Activated CD4-positive, alpha-beta memory T cell treated with anti-CD3 and anti-CD28 coated beads for 36 hours (primary cell): Measurements from ENCODE around the gene KIF26B. TPM values are rescaled to one million over a fixed set of nuclear protein-coding genes. Genes with fewer than 3 reads are reported as not detected.
"Not testable (repeated sequence)": the region's sequence is repeated elsewhere in the genome, so short reads cannot be mapped to it uniquely, and the experiment has no call there.

Source experiments
- CTCF ChIA-PET: fragments of 350-600 bp; sonication (Branson Sonifier 250); formaldehyde crosslinking; loops from one replicate; lab custom pipeline; 2021; ENCODE audit warnings: antibody characterized with exemption, inconsistent platforms; lab: Charles Lee
- POLR2A ChIA-PET: fragments of 350-600 bp; sonication (Branson Sonifier 250); formaldehyde crosslinking; loops from one replicate; lab custom pipeline; 2021; ENCODE audit warnings: antibody characterized with exemption; lab: Charles Lee
- DNase-seq: peaks from one replicate; pipeline ENCODE4 v3.0.0-alpha.2; 2020
- H3K27ac Mint-ChIP-seq: one replicate; pipeline ENCODE4 v1.8.0; 2021; ENCODE audit warnings: mixed read lengths
- H3K27me3 Mint-ChIP-seq: one replicate; pipeline ENCODE4 v1.8.0; 2021; ENCODE audit warnings: mixed read lengths
- H3K36me3 Mint-ChIP-seq: one replicate; pipeline ENCODE4 v1.8.0; 2021; ENCODE audit warnings: mixed read lengths
- H3K4me1 Mint-ChIP-seq: one replicate; pipeline ENCODE4 v1.8.0; 2021; ENCODE audit warnings: low read depth, mixed read lengths
- H3K4me3 Mint-ChIP-seq: one replicate; pipeline ENCODE4 v1.8.0; 2021; ENCODE audit warnings: mild to moderate bottlenecking, mixed read lengths
- H3K9me3 Mint-ChIP-seq: one replicate; pipeline ENCODE4 v1.8.0; 2021; ENCODE audit warnings: mixed read lengths
- intact Hi-C: fragments of 100-400 bp; cut with micrococcal nuclease; formaldehyde crosslinking; loops from one replicate; pipeline ENCODE4 v1.15.1; 2023
- total RNA-seq, 2 experiments: library from RNA; stranded (reverse); gene quantifications; one replicate each; pipeline ENCODE4 v1.2.3, GENCODE V29; 2021

Gene KIF26B
- total RNA-seq, 2 experiments from 2014 or later = not detected

DNA sequence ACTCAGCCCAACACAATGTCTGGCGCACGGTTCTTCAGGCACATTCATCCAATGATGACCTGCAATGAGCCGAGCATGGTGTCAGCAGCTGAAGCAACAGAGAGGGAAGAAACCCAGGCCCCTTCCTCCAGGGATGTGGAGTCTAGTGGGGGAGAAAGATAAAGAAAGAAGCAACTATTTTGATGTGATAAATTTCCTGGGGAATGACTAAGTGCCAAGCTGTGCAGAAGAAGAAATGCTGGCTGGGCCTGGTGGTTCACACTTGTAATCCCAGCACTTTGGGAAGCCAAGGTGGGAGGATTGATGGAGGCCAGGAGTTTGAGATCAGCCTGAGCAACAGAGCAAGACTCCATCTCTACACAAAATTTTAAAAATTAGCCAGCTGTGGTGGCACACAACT is 561.8 kb downstream of the KIF26B start:
- ChIA-PET CTCF (no interaction called here), POLR2A (no interaction called here)
- no peak for DNase-seq
- no peaks in the 10 kb centered on the region for H3K27me3 Mint-ChIP-seq
- H3K9me3 Mint-ChIP-seq = peaks cover 3% of the 10 kb centered on the region
- intact Hi-C loops = no loop called here
- no peak overlapping the region for H3K4me3 Mint-ChIP-seq
- H3K36me3 Mint-ChIP-seq = no peaks in the 10 kb centered on the region
- no peak overlapping the region for H3K27ac Mint-ChIP-seq
- no peaks in the 10 kb centered on the region for H3K4me1 Mint-ChIP-seq

- CTCF ChIA-PET = no interaction called here
- no peak for DNase-seq
- Mint-ChIP-seq H3K4me3 (no peak overlapping the region), H3K9me3 (peaks cover 3% of the 10 kb centered on the region), H3K27ac (no peak overlapping the region), H3K4me1 (no peaks in the 10 kb centered on the region), H3K27me3 (no peaks in the 10 kb centered on the region), H3K36me3 (no peaks in the 10 kb centered on the region)
- POLR2A ChIA-PET = no interaction called here
- intact Hi-C loops = no loop called here
Measured at GRCh38 chr1:245717611-245718010, 562.8 kb downstream of the KIF26B start.

DNA sequence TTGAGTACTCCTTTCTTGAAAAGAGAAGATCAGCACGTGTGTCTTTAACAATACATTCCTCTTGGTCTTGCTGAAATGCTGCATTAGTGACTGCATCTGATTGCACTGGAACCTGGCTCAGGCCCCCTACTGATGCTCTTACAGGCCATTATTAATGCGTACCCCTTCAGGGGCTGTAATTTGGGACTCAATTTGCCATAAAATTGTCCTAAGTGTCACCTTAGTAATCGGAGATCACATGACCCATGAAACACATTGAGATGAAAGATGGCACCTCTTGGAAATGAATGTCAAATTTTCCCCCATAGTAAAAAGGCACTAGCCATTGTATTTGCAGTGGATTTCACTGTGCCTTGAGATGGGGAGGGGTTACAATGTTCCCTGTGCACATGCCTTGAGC is 563.3 kb downstream of the KIF26B start:
- intact Hi-C loops = no loop called here
- CTCF ChIA-PET = no interaction called here
- DNase-seq = no peak
- no peaks in the 10 kb centered on the region for H3K36me3 Mint-ChIP-seq
- no peaks in the 10 kb centered on the region for H3K27me3 Mint-ChIP-seq
- peaks cover 3% of the 10 kb centered on the region for H3K9me3 Mint-ChIP-seq
- no peaks in the 10 kb centered on the region for H3K4me1 Mint-ChIP-seq
- H3K4me3 Mint-ChIP-seq = no peak overlapping the region
- POLR2A ChIA-PET = no interaction called here
- H3K27ac Mint-ChIP-seq = no peak overlapping the region

- no peaks in the 10 kb centered on the region for H3K27me3 Mint-ChIP-seq
Measured at GRCh38 chr1:245718951-245719350, 564.2 kb downstream of the KIF26B start.

DNA sequence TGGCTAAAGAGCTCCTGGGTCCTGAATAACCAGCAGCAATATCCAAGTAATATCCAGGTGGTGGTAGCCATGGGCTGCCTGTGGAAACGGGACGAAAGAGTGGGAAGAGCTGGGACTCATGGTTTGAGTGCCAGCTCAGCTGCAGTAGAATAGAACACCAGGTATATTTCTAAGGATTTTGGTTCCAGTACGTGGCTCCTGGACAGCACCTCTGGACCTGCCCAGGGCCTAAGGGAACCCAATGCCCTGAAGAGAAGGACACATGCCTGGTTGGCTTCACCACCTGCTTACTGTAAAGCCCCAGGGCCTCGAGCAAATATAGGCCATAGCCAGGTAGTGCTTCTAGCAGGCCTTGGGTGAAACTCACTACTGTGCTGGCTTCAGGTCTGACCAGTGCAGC is 566.7 kb downstream of the KIF26B start:
- Mint-ChIP-seq H3K4me3 (no peak overlapping the region), H3K27ac (no peak overlapping the region), H3K27me3 (no peaks in the 10 kb centered on the region), H3K9me3 (peaks cover 22% of the 10 kb centered on the region), H3K36me3 (peaks cover 7% of the 10 kb centered on the region), H3K4me1 (no peaks in the 10 kb centered on the region)
- no peak for DNase-seq
- intact Hi-C loops = no loop called here
- CTCF ChIA-PET = no interaction called here
- POLR2A ChIA-PET = no interaction called here

More at GRCh38 chr1:245718951-245719350, 564.2 kb downstream of the KIF26B start:
- intact Hi-C loops = no loop called here
- ChIA-PET CTCF (no interaction called here), POLR2A (no interaction called here)
- no peaks in the 10 kb centered on the region for H3K4me1 Mint-ChIP-seq
- no peak overlapping the region for H3K27ac Mint-ChIP-seq
- H3K36me3 Mint-ChIP-seq = peaks cover 1% of the 10 kb centered on the region
- H3K9me3 Mint-ChIP-seq = peaks cover 6% of the 10 kb centered on the region
- no peak for DNase-seq
- H3K4me3 Mint-ChIP-seq = no peak overlapping the region

DNA sequence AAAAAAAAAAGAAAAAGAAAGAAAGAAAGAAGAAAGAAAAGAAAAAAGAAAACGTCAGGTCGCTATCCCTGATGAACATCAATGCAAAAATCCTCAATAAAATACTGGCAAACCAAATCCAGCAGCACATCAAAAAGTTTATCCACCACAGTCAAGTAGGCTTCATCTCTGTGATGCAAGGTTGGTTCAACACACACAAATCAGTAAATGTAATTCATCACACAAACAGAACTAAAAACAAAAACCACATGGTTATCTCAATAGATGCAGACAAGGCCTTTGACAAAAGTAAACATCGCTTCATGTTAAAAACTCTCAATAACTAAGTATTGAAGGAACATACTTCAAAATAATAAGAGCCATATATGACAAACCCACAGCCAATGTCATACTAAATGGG is 573.2 kb downstream of the KIF26B start:
- H3K4me3 Mint-ChIP-seq, intact Hi-C loops, H3K27ac Mint-ChIP-seq, H3K27me3 Mint-ChIP-seq, H3K4me1 Mint-ChIP-seq, CTCF ChIA-PET, DNase-seq, POLR2A ChIA-PET: not testable (repeated sequence)
- peaks cover 71% of the 10 kb centered on the region for H3K9me3 Mint-ChIP-seq
- peaks cover 27% of the 10 kb centered on the region for H3K36me3 Mint-ChIP-seq

DNA sequence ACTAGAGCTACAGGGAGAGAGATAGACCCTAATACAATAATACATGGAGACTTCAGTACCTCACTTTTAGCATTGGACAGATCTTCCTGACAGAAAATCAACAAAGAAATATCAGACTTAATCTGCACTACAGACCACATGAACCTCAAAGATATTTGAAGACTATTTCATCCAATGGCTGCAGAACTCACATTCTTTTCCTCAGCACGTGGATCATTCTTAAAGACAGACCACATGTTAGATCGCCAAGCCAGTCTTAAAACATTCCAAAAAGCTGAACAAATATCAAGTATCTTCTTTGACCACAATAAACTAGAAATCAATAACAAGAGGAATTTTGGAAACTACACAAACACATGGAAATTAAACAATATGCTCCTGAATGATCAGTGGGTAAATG is 576.0 kb downstream of the KIF26B start:
- no peak overlapping the region for H3K4me3 Mint-ChIP-seq
- intact Hi-C loops = no loop called here
- H3K36me3 Mint-ChIP-seq = peaks cover 22% of the 10 kb centered on the region
- ChIA-PET CTCF (interaction anchor here (0.7 kb wide), 1 partner anchor 698 kb away, joined by 3 read pairs; no protein-coding TSS in a partner anchor), POLR2A (no interaction called here)
- peaks cover 66% of the 10 kb centered on the region for H3K9me3 Mint-ChIP-seq
- no peaks in the 10 kb centered on the region for H3K4me1 Mint-ChIP-seq
- no peak overlapping the region for H3K27ac Mint-ChIP-seq
- DNase-seq = no peak
- H3K27me3 Mint-ChIP-seq = no peaks in the 10 kb centered on the region

GRCh38 chr1:245740336-245740735 is 585.6 kb downstream of the KIF26B start:
- CTCF ChIA-PET, H3K4me3 Mint-ChIP-seq, H3K36me3 Mint-ChIP-seq, H3K4me1 Mint-ChIP-seq, DNase-seq, POLR2A ChIA-PET, intact Hi-C loops, H3K27ac Mint-ChIP-seq, H3K27me3 Mint-ChIP-seq: not testable (repeated sequence)
- peaks cover 21% of the 10 kb centered on the region for H3K9me3 Mint-ChIP-seq

DNA sequence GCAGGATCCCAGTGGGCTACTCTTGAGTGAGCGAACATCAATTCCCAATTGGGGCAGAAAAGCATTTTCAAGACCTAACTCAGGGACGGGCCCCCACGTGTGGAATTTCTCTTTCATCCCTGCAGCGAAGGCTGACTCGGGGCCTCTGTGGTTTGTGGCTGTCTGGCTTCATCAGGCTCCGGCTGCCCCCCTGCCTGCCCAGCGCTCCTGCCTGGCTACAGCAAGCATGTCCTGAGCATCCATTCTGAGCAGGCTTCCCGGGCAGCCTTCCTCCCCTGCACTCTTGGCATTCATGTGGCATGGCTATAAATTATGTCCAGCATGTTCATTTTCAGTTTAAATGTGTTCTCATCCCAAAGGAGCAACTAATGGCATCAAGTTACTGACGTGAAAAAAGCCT is 588.1 kb downstream of the KIF26B start:
- Mint-ChIP-seq H3K27me3 (no peaks in the 10 kb centered on the region), H3K9me3 (peaks cover 41% of the 10 kb centered on the region), H3K36me3 (peaks cover 22% of the 10 kb centered on the region), H3K4me1 (no peaks in the 10 kb centered on the region), H3K4me3 (no peak overlapping the region), H3K27ac (no peak overlapping the region)
- CTCF ChIA-PET = no interaction called here
- intact Hi-C loops = no loop called here
- POLR2A ChIA-PET = no interaction called here
- DNase-seq = no peak

DNA sequence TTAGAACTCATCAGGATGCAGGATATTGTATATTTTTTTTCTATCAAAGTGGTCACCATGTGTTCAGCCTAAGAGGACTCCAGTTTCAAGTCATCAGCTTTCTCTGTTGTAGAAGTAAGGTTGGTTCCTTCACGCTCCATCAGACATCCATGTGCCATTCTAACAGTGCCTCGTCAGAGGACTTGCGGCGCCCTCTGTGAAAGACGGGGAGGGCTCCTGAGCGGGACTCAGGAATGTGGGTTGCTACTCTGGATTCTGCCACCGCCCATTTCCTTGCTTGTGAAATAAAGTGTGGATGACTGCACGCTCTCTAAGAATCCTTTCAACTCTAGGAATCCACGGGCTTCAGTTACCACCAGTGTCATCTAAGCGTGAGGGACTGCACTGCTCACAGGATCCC is 593.5 kb downstream of the KIF26B start:
- Mint-ChIP-seq H3K27ac (no peak overlapping the region), H3K4me1 (no peaks in the 10 kb centered on the region), H3K4me3 (no peak overlapping the region), H3K36me3 (peaks cover 56% of the 10 kb centered on the region), H3K27me3 (no peaks in the 10 kb centered on the region), H3K9me3 (peaks cover 39% of the 10 kb centered on the region)
- no peak for DNase-seq
- ChIA-PET POLR2A (no interaction called here), CTCF (no interaction called here)
- intact Hi-C loops = no loop called here

DNA sequence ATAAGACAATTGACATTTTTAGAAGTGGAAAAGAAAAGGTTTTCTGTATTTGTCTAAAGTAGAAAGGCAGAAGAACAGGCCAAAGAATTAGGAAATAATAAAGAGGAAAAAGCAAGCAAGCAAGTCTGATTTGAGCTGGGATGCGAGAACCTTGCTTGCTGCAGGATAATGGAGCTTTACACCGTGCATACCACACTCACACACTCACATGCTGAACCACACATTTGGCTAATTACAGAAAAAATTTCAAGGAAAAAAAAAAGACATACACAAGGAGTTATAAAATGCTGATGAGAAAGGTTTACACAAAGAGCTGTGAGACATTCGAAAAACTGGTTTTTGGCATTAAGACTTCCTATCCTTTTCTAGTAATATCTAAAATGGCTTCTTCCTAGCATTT is 593.9 kb downstream of the KIF26B start:
- POLR2A ChIA-PET = no interaction called here
- Mint-ChIP-seq H3K4me1 (no peaks in the 10 kb centered on the region), H3K27ac (no peak overlapping the region), H3K36me3 (peaks cover 58% of the 10 kb centered on the region), H3K4me3 (no peak overlapping the region), H3K27me3 (no peaks in the 10 kb centered on the region), H3K9me3 (peaks cover 39% of the 10 kb centered on the region)
- DNase-seq = no peak
- intact Hi-C loops = no loop called here
- CTCF ChIA-PET = no interaction called here

GRCh38 chr1:245749053-245749452 is 594.3 kb downstream of the KIF26B start:
- Mint-ChIP-seq H3K27ac (no peak overlapping the region), H3K27me3 (no peaks in the 10 kb centered on the region), H3K9me3 (peaks cover 38% of the 10 kb centered on the region), H3K4me3 (no peak overlapping the region), H3K4me1 (no peaks in the 10 kb centered on the region), H3K36me3 (peaks cover 58% of the 10 kb centered on the region)
- CTCF ChIA-PET = no interaction called here
- POLR2A ChIA-PET = no interaction called here
- no peak for DNase-seq
- intact Hi-C loops = no loop called here

- ChIA-PET CTCF (no interaction called here), POLR2A (no interaction called here)
- intact Hi-C loops = no loop called here
- DNase-seq = no peak
- Mint-ChIP-seq H3K36me3 (peaks cover 58% of the 10 kb centered on the region), H3K4me3 (no peak overlapping the region), H3K27me3 (no peaks in the 10 kb centered on the region), H3K9me3 (peaks cover 37% of the 10 kb centered on the region), H3K27ac (no peak overlapping the region), H3K4me1 (no peaks in the 10 kb centered on the region)
Measured at GRCh38 chr1:245750261-245750660, 595.5 kb downstream of the KIF26B start.
